NCI-H526 treated with DMSO at 0.1 percent for 48 hours (cell line): ENCODE data around the gene BRME1.

Experiments used
- DNase-seq: peaks from one replicate; lab custom pipeline; 2025; lab: John Stamatoyannopoulos, UW

BRME1 gene

GRCh38 chr19:13844130-13844631 lies 61.7 kb downstream of the BRME1 start:
- DNase-seq, result no peak

GRCh38 chr19:13843104-13843921 lies 62.6 kb downstream of the BRME1 start:
- DNase-seq, result no peak

- DNase-seq, result no peak
These were observed 63.4 kb downstream of the BRME1 start for GRCh38 chr19:13842291-13843103.

- DNase-seq, result no peak
These were observed 64.0 kb downstream of the BRME1 start for GRCh38 chr19:13841962-13842290.

GRCh38 chr19:13841086-13841961 lies 64.6 kb downstream of the BRME1 start:
- no peak for DNase-seq

GRCh38 chr19:13840305-13841085 lies 65.4 kb downstream of the BRME1 start:
- no peak for DNase-seq

- DNase-seq, result no peak
These were observed 66.0 kb downstream of the BRME1 start for GRCh38 chr19:13839938-13840304.

- no peak for DNase-seq
These were observed 66.6 kb downstream of the BRME1 start for GRCh38 chr19:13839130-13839937.

- no peak for DNase-seq
These were observed 67.3 kb downstream of the BRME1 start for GRCh38 chr19:13838435-13839129.

GRCh38 chr19:13835791-13836723 lies 69.9 kb downstream of the BRME1 start:
- no peak for DNase-seq

- no peak for DNase-seq
These were observed 71.5 kb downstream of the BRME1 start for GRCh38 chr19:13834244-13835069.

GRCh38 chr19:13833330-13834243 lies 72.3 kb downstream of the BRME1 start:
- peak; percentile 59 for DNase-seq
